ENCODE results near the gene NAIF1.

DNA sequence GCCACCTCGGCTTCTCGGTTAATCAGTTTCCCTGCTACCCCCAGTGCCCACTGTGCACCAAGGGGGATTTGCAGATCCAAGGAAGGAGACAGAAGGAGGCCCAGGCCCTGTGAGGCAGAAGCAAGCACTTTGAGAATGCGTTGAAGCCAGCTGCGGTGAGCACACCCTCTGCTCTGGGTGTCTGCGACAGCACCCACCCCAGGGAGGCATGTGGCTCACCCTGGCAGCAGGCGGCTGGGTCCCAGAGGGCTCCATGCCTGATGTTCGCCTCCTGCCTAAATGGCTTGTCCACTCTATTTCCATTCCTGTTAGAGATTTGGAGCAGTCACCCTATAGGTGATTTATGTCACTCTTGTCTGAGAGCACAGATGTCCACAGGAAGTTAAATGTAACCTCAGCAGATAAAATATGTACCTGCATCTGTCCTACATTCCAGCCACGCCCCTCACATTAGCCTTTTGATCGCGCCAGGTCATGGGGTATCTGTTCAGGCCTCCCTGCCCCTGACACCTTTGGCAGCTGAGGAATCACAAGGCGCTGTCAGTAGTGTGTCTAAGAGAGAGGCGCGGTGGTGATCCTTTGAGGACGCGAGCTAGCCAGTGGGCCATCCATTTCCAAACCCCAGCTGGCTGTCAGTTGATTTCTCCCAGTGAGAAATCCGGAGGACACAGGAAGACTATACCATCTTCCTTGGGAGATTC, 32.3 kb upstream of the NAIF1 start:
- no peak for TF ChIP-seq POLR2AphosphoS5 (IDR thresholded peaks at IDR 0.05; ENCODE audit: low read depth, low read length)
- no peak for TF ChIP-seq YY1 (IDR thresholded peaks at IDR 0.05; ENCODE audit: extremely low read depth, insufficient replicate concordance, low read depth, low read length)
- TF ChIP-seq POLR2A (IDR thresholded peaks at IDR 0.05; ENCODE audit: borderline replicate concordance, extremely low read depth, insufficient read depth, insufficient read length): no peak
- TF ChIP-seq ZNF274 (IDR thresholded peaks at IDR 0.05; ENCODE audit: low read depth, low read length): no peak
- TF ChIP-seq RAD21 (IDR thresholded peaks at IDR 0.05; ENCODE audit: low read depth): no peak
- TF ChIP-seq, protein P1, sequence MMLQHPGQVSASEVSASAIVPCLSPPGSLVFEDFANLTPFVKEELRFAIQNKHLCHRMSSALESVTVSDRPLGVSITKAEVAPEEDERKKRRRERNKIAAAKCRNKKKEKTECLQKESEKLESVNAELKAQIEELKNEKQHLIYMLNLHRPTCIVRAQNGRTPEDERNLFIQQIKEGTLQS (IDR thresholded peaks at IDR 0.05): no peak
- TF ChIP-seq EZH2phosphoT487 (IDR thresholded peaks at IDR 0.05; ENCODE audit: borderline replicate concordance): no peak
- TF ChIP-seq, protein P2, sequence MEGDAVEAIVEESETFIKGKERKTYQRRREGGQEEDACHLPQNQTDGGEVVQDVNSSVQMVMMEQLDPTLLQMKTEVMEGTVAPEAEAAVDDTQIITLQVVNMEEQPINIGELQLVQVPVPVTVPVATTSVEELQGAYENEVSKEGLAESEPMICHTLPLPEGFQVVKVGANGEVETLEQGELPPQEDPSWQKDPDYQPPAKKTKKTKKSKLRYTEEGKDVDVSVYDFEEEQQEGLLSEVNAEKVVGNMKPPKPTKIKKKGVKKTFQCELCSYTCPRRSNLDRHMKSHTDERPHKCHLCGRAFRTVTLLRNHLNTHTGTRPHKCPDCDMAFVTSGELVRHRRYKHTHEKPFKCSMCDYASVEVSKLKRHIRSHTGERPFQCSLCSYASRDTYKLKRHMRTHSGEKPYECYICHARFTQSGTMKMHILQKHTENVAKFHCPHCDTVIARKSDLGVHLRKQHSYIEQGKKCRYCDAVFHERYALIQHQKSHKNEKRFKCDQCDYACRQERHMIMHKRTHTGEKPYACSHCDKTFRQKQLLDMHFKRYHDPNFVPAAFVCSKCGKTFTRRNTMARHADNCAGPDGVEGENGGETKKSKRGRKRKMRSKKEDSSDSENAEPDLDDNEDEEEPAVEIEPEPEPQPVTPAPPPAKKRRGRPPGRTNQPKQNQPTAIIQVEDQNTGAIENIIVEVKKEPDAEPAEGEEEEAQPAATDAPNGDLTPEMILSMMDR (IDR thresholded peaks at IDR 0.05 in 2 of 3, conservative IDR thresholded peaks at IDR 0.05 in 1 of 3; ENCODE audit: borderline replicate concordance in 1 of 3, insufficient read depth in 1 of 3, low read depth in 2 of 3, low read length in 2 of 3): no peak

Measured in HCT116 (cell line).